ENCODE results near the gene CYP26B1. TPM values are rescaled to one million over a fixed set of nuclear protein-coding genes. Genes with fewer than 3 reads are reported as not detected.

Gene CYP26B1
- total RNA-seq, 2 experiments from 2014 or later: not detected

DNA sequence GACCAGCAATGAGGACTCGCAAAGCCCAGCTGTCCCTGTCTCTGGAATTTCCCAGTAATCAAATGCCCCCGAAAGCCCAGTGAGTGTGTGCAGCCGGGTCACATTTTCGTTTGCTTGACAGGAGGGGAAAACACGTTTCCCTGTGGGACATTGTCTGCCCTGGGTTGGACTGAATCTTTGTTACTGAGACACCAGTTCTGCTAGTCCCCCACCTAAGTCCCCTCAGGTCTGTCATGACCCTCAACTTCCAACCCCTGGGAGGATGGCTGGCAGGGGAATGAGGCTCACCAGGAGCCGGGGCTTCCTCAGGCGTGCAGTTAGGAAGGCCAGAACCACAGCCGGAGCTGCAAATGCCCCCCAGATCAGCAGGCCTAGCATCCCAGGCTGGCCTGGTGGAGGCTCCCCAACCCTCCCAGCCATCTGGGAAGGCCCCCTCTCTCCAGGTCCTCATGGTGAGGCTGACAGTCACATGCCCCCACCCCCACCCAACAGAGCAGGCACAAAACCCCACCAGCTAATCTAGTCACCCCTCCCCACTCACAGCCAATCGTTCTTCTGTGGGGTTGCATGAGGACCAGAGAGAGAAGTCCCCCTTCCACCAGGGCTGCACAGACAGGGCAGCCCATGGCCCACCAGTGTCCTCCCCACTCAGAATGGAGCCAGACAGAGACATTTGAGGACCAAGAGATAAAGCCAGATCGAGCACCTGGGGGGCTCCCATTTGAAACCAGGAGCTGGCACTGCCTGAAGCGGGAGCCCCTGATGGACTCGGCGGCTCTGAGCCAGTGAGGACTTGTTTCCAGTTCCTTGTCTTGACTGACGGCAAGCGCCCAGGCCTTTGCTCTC, 33.6 kb downstream of the CYP26B1 start:
- no peak for DNase-seq
- no peak overlapping the region for H3K27ac Mint-ChIP-seq
- POLR2A ChIA-PET: no interaction called here
- no peaks in the 10 kb centered on the region for H3K36me3 Mint-ChIP-seq (ENCODE audit: low read depth)
- H3K27me3 Mint-ChIP-seq: no peaks in the 10 kb centered on the region
- H3K4me1 Mint-ChIP-seq: no peaks in the 10 kb centered on the region
- no peaks in the 10 kb centered on the region for H3K9me3 Mint-ChIP-seq
- no peak overlapping the region for H3K4me3 Mint-ChIP-seq
- CTCF ChIA-PET: no interaction called here

GRCh38 chr2:72112981-72113846, 34.4 kb downstream of the CYP26B1 start:
- Mint-ChIP-seq H3K4me3 (no peak overlapping the region), H3K4me1 (no peaks in the 10 kb centered on the region), H3K27ac (no peak overlapping the region), H3K9me3 (no peaks in the 10 kb centered on the region), H3K27me3 (peaks cover 2% of the 10 kb centered on the region), H3K36me3 (ENCODE audit: low read depth) (no peaks in the 10 kb centered on the region)
- POLR2A ChIA-PET: no interaction called here
- no peak for DNase-seq
- CTCF ChIA-PET: no interaction called here

DNA sequence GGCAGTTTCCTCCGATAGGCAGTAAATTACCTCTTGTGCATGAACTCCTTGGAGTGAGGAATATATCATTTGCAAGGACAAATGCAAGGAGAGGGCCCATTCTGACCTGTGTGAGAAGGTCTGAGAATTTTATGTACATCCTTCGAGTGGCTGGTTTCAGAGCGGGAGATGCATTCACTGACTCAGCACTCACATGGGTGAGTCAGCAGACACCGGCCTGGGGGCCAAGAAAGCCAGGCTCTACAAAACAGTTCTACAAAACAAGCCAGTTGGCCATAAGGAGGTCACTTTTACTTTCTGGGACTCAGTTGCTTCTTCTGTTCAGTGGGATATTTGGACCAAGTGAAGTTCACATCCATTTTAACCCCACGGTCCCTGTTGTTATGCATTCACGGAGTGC, 35.3 kb downstream of the CYP26B1 start:
- CTCF ChIA-PET: no interaction called here
- POLR2A ChIA-PET: no interaction called here
- H3K4me3 Mint-ChIP-seq: no peak overlapping the region
- DNase-seq: no peak
- no peaks in the 10 kb centered on the region for H3K4me1 Mint-ChIP-seq
- no peaks in the 10 kb centered on the region for H3K9me3 Mint-ChIP-seq
- H3K36me3 Mint-ChIP-seq (ENCODE audit: low read depth): no peaks in the 10 kb centered on the region
- H3K27me3 Mint-ChIP-seq: peaks cover 3% of the 10 kb centered on the region
- no peak overlapping the region for H3K27ac Mint-ChIP-seq

DNA sequence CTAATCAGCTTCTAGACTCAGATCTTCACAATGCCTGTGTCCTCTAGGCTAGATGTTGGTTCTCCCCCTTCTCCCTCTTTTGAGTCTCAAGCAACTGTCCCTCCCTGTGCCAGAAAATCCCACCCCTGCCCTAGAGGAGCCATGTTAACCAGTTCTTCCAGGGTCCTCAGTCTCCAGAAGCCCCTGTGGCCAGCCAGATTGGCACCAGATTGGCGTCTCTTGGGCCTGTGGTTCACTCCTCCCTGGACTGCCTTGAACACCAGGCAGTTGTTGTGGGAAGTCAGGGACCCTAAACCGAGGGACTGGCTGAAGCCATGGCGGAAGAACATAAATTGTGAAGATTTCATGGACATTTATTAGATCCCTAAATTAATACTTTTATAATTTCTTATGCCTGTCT, 36.6 kb downstream of the CYP26B1 start:
- no peak for DNase-seq
- CTCF ChIA-PET: no interaction called here
- Mint-ChIP-seq H3K27me3 (peaks cover 3% of the 10 kb centered on the region), H3K27ac (no peak overlapping the region), H3K4me3 (no peak overlapping the region), H3K9me3 (no peaks in the 10 kb centered on the region), H3K4me1 (no peaks in the 10 kb centered on the region), H3K36me3 (ENCODE audit: low read depth) (no peaks in the 10 kb centered on the region)
- POLR2A ChIA-PET: no interaction called here

GRCh38 chr2:72109904-72110303, 37.8 kb downstream of the CYP26B1 start:
- POLR2A ChIA-PET: no interaction called here

DNA sequence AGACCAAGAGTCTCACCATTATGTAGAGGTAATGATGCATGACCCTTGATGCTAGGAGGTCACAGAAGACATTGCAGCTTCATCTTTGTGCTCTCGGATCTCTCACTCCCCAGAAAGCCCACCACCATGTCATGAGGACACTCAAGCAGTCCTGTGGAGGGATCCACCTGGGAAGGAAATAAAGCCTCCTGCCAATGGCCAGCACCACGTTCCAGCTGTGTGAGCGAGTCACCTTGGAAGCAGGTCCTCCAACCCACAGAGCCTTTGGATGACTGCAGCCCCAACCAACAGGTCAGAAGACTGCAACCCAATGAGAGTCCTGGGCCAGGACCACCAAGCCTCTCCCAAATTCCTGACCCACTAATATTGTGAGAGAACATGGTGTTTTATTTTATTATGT, 38.4 kb downstream of the CYP26B1 start:
- no peaks in the 10 kb centered on the region for H3K9me3 Mint-ChIP-seq
- H3K4me1 Mint-ChIP-seq: no peaks in the 10 kb centered on the region
- H3K4me3 Mint-ChIP-seq: no peak overlapping the region
- DNase-seq: no peak
- ChIA-PET CTCF (no interaction called here), POLR2A (no interaction called here)
- no peak overlapping the region for H3K27ac Mint-ChIP-seq
- peaks cover 3% of the 10 kb centered on the region for H3K27me3 Mint-ChIP-seq
- H3K36me3 Mint-ChIP-seq (ENCODE audit: low read depth): no peaks in the 10 kb centered on the region

More at GRCh38 chr2:72109904-72110303, 37.8 kb downstream of the CYP26B1 start:
- H3K36me3 Mint-ChIP-seq (ENCODE audit: low read depth): no peaks in the 10 kb centered on the region
- DNase-seq: no peak
- no peak overlapping the region for H3K27ac Mint-ChIP-seq
- CTCF ChIA-PET: no interaction called here
- no peaks in the 10 kb centered on the region for H3K9me3 Mint-ChIP-seq
- no peak overlapping the region for H3K4me3 Mint-ChIP-seq
- peaks cover 3% of the 10 kb centered on the region for H3K27me3 Mint-ChIP-seq
- no peaks in the 10 kb centered on the region for H3K4me1 Mint-ChIP-seq

- DNase-seq: no peak
- H3K36me3 Mint-ChIP-seq (ENCODE audit: low read depth): no peaks in the 10 kb centered on the region
- ChIA-PET CTCF (no interaction called here), POLR2A (no interaction called here)
- no peaks in the 10 kb centered on the region for H3K9me3 Mint-ChIP-seq
- no peak overlapping the region for H3K4me3 Mint-ChIP-seq
- no peaks in the 10 kb centered on the region for H3K4me1 Mint-ChIP-seq
- no peak overlapping the region for H3K27ac Mint-ChIP-seq
- peaks cover 3% of the 10 kb centered on the region for H3K27me3 Mint-ChIP-seq
Measured at GRCh38 chr2:72108121-72108520, 39.5 kb downstream of the CYP26B1 start.

- Mint-ChIP-seq H3K27me3 (peaks cover 3% of the 10 kb centered on the region), H3K4me1 (no peaks in the 10 kb centered on the region), H3K9me3 (no peaks in the 10 kb centered on the region), H3K27ac (no peak overlapping the region), H3K36me3 (ENCODE audit: low read depth) (no peaks in the 10 kb centered on the region), H3K4me3 (no peak overlapping the region)
- CTCF ChIA-PET: no interaction called here
- DNase-seq: no peak
- POLR2A ChIA-PET: no interaction called here
Measured at GRCh38 chr2:72106978-72107377, 40.7 kb downstream of the CYP26B1 start.

- ChIA-PET POLR2A (no interaction called here), CTCF (no interaction called here)
- no peak overlapping the region for H3K4me3 Mint-ChIP-seq
- no peaks in the 10 kb centered on the region for H3K36me3 Mint-ChIP-seq (ENCODE audit: low read depth)
- H3K9me3 Mint-ChIP-seq: no peaks in the 10 kb centered on the region
- H3K4me1 Mint-ChIP-seq: no peaks in the 10 kb centered on the region
- no peak overlapping the region for H3K27ac Mint-ChIP-seq
- no peak for DNase-seq
- H3K27me3 Mint-ChIP-seq: peaks cover 5% of the 10 kb centered on the region
Measured at GRCh38 chr2:72104821-72105588, 42.7 kb downstream of the CYP26B1 start.

DNA sequence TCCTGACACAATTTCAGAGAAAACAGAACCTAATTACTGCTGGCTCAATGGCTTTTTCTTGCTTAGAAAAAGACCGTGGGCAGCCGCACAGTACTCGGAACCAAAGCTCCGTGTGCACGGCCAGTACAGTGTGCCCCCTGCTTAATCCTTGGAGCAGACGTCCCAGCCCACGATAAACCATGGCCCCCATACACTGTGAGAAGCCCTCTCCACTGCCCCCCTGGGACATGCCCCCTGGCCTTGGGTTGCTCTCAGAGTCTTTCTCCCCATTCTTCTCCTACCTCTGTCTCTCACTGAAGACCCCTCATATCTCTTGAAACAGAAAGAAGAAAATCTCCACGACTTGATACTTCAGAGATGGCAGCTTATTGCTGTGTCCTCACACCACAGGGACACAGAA, 44.0 kb downstream of the CYP26B1 start:
- H3K36me3 Mint-ChIP-seq (ENCODE audit: low read depth): no peaks in the 10 kb centered on the region
- CTCF ChIA-PET: no interaction called here
- H3K27me3 Mint-ChIP-seq: peaks cover 7% of the 10 kb centered on the region
- H3K9me3 Mint-ChIP-seq: no peaks in the 10 kb centered on the region
- no peaks in the 10 kb centered on the region for H3K4me1 Mint-ChIP-seq
- POLR2A ChIA-PET: no interaction called here
- no peak overlapping the region for H3K4me3 Mint-ChIP-seq
- no peak overlapping the region for H3K27ac Mint-ChIP-seq
- no peak for DNase-seq

DNA sequence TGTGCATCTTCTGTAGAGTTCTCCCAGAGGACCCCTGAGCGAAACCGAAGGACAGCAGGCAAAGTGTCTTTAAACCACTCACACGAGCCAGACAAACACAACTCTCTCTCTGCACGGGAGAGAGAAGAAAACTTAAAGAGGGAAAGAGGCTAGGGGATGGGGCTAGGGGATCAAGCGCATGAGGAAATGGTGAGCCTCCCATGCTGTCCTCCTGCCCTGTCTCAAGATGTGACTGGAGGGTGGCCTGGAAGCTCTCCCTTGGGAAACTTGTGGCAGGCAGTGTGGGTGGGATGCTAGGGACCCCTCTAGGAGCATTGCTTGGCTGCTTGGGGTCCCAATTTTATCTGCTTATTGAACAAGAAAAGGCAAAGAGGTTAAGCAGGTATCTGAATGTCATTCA, 44.5 kb downstream of the CYP26B1 start:
- no peak overlapping the region for H3K4me3 Mint-ChIP-seq
- peaks cover 4% of the 10 kb centered on the region for H3K27me3 Mint-ChIP-seq
- ChIA-PET POLR2A (no interaction called here), CTCF (no interaction called here)
- H3K4me1 Mint-ChIP-seq: no peaks in the 10 kb centered on the region
- no peaks in the 10 kb centered on the region for H3K9me3 Mint-ChIP-seq
- H3K36me3 Mint-ChIP-seq (ENCODE audit: low read depth): no peaks in the 10 kb centered on the region
- H3K27ac Mint-ChIP-seq: no peak overlapping the region
- DNase-seq: no peak

DNA sequence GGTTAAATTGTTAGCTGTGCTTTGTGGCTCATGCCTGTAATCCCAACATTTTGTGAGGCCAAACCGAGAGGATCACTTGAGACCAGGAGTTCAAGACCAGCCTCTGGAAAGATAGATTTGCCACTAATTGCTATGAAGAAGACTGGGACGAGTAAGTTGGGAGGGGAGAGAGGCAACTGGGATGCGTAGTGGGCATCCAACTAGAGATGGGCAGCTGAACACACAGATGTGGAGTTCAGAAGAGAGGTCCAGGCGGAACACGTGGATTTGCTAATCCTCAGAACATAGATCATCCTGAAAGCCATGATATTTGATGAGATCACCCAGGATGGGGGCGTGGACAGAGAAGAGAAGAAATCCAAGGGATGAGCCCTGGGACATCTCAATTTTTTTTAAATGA, 48.7 kb downstream of the CYP26B1 start:
- Mint-ChIP-seq H3K4me3 (no peak overlapping the region), H3K36me3 (ENCODE audit: low read depth) (no peaks in the 10 kb centered on the region), H3K27ac (no peak overlapping the region), H3K4me1 (no peaks in the 10 kb centered on the region), H3K9me3 (no peaks in the 10 kb centered on the region), H3K27me3 (peaks cover 6% of the 10 kb centered on the region)
- ChIA-PET CTCF (no interaction called here), POLR2A (no interaction called here)
- no peak for DNase-seq

DNA sequence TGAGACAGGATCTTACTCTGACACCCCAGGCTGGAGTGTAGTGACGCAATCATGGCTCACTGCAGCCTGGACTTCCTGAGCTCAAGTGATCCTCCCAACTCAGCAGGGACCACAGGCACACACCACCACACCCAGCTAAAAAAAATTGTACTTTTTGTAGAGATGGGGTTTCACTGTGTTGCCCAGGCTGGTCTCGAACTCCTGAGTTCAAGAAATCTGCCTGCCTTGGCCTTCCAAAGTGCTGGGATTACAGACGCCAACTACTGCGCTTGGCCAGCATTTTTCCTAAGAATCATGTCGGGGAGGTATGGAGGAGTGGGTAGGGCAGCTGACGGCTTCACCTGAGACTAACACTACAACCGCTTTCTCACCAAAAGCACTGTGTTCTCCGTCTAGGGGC, 50.4 kb downstream of the CYP26B1 start:
- H3K36me3 Mint-ChIP-seq (ENCODE audit: low read depth): no peaks in the 10 kb centered on the region
- no peaks in the 10 kb centered on the region for H3K9me3 Mint-ChIP-seq

More for the DNA sequence above, 50.4 kb downstream of the CYP26B1 start:
- no peak overlapping the region for H3K27ac Mint-ChIP-seq
- H3K4me3 Mint-ChIP-seq: no peak overlapping the region
- DNase-seq: no peak
- H3K4me1 Mint-ChIP-seq: no peaks in the 10 kb centered on the region
- POLR2A ChIA-PET: no interaction called here
- CTCF ChIA-PET: interaction anchor here (0.7 kb wide), 1 partner anchor 64 kb away, joined by 3 read pairs; no protein-coding TSS in a partner anchor
- peaks cover 6% of the 10 kb centered on the region for H3K27me3 Mint-ChIP-seq

All from activated CD4-positive, alpha-beta T cell treated with anti-CD3 and anti-CD28 coated beads, Interleukin-2, amount 10 ng/mL, durations not matched to agents 7 days and 5 days (primary cell).